Activated CD8-positive, alpha-beta memory T cell treated with anti-CD3 and anti-CD28 coated beads, Interleukin-2, amount 50 U/mL, for 1 hour (primary cell): ENCODE measurements around the gene WDFY2.

Source experiments
- DNase-seq: peaks from one replicate; pipeline ENCODE4 v3.0.0-alpha.2; 2020; ENCODE audit errors: extremely low read depth

The WDFY2 gene

GRCh38 chr13:51797664-51798488 is 213.6 kb downstream of the WDFY2 start:
- no peak for DNase-seq

GRCh38 chr13:51799261-51799660 is 215.0 kb downstream of the WDFY2 start:
- no peak for DNase-seq

- no peak for DNase-seq
Measured at GRCh38 chr13:51800486-51800885, 216.2 kb downstream of the WDFY2 start.

GRCh38 chr13:51801631-51802099 is 217.4 kb downstream of the WDFY2 start:
- DNase-seq = no peak

- no peak for DNase-seq
Measured at GRCh38 chr13:51802631-51803418, 218.6 kb downstream of the WDFY2 start.

GRCh38 chr13:51803422-51804294 is 219.4 kb downstream of the WDFY2 start, which contains the start of gene DHRS12:
Gene DHRS12 (minus strand): TSS chr13:51804163. CDS start chr13:51799659, 4,504 bp downstream.
- DNase-seq = peak; percentile 73

GRCh38 chr13:51804295-51805172 is 220.3 kb downstream of the WDFY2 start:
- no peak for DNase-seq

- no peak for DNase-seq
Measured at GRCh38 chr13:51805313-51805712, 221.1 kb downstream of the WDFY2 start.

- DNase-seq = no peak
Measured at GRCh38 chr13:51805925-51806324, 221.7 kb downstream of the WDFY2 start.

GRCh38 chr13:51806566-51806965 is 222.3 kb downstream of the WDFY2 start:
- no peak for DNase-seq

- no peak for DNase-seq
Measured at GRCh38 chr13:51807041-51807440, 222.8 kb downstream of the WDFY2 start.

GRCh38 chr13:51808811-51809210 is 224.5 kb downstream of the WDFY2 start:
- no peak for DNase-seq

GRCh38 chr13:51811046-51811445 is 226.8 kb downstream of the WDFY2 start:
- no peak for DNase-seq

GRCh38 chr13:51811920-51812451 is 227.7 kb downstream of the WDFY2 start:
- DNase-seq = no peak

- no peak for DNase-seq
Measured at GRCh38 chr13:51814071-51814470, 229.8 kb downstream of the WDFY2 start.

- no peak for DNase-seq
Measured at GRCh38 chr13:51814825-51815650, 230.8 kb downstream of the WDFY2 start.

GRCh38 chr13:51815848-51816247 is 231.6 kb downstream of the WDFY2 start:
- DNase-seq = no peak

GRCh38 chr13:51816604-51817249 is 232.5 kb downstream of the WDFY2 start:
- DNase-seq = no peak
